IPS-NIHi11 (cell line): ENCODE results near the gene TMEM69.
"Not testable (repeated sequence)": the region's sequence is repeated elsewhere in the genome, so short reads cannot be mapped to it uniquely, and the experiment has no call there.

Experiments
- DNase-seq: peaks from one replicate; pipeline ENCODE4 v3.0.0; 2012; ENCODE audit warnings: mixed read lengths, low spot score

TMEM69 gene

GRCh38 chr1:45677751-45678245, 10.2 kb upstream of the TMEM69 start:
- DNase-seq: no peak

- DNase-seq: no peak
Measured at GRCh38 chr1:45678489-45678888, 9.5 kb upstream of the TMEM69 start.

- no peak for DNase-seq
Measured at GRCh38 chr1:45679123-45679522, 8.9 kb upstream of the TMEM69 start.

DNA sequence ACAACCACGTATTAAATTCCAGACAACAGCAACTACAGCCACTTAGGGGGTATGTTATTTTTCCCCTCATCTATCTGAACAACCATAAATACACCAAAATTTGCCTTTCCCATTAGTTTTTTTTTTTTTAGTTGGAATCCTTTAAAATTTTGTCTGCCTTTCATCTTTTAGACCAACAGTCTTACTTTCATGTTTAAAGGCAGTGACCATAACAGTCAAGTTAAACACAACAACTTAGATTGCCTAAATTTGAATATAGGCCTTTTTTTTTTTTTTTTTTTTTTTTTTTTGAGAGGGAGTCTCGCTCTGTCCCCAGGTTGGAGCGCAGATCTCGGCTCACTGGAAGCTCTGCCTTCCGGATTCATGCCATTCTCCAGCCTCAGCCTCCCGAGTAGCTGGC, 5.0 kb upstream of the TMEM69 start:
- no peak for DNase-seq

DNA sequence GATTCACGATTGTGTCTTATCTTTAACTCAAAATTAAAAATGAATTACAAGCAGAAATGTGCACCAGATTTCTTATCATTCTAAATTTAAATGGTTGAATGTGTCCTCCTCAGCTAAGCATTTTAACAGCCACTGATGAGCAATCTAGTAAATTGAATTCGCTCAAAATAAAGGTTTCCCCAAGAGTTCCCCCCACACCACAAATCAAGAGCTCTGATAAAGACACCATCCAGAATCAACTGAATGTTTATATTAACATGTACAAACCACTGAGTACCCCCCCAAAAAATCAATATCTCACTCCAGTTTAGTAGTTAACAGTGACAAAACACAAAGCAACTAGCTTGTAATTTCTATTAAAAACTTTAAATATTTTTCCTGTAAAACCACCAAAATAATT, 3.6 kb upstream of the TMEM69 start:
- no peak for DNase-seq

DNA sequence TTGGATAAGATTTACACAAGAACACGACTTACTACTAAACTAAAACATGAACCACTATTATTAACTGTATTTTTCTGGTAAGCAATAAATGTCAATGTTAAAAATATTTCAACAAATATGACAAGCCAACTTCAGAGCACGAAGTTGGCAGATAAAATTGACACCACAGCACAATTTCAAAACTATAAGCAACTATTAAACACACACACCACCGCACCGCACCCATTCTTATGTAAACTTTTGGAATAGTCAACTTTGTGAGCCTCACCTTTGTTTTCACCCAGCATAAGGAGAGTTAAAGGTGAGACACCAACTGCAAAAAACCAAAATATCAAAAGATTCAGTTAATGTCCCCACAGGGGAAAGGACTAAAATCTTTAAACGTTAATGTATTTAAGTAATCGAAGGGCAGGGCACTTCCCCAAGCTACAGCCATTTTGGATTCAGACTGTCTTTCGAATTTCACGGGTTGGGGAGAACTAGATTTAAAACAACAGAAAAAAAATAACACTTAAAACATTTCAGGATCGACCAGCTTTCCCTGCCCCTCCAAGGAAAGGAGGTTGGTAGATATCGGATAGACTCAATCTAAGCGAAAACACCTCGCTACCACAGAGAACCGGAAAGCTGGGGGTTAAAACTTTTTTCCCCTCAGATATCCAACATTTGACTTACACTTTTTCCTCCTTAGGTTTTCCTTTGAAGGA, 2.5 kb upstream of the TMEM69 start:
- no peak for DNase-seq

DNA sequence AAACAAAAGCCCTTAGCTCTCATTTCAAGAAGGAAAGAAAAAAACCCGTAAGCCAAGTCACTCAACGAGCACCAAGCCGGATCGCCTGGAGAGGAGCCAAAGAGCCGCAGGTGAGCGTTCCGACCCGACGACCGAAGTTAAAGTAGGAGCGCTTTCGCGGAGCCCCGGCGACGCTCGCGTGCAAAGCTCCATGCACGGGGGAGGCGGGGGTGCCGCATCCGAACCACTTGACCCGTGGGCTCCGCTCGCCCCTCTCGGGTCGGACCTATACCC, 2.0 kb upstream of the TMEM69 start:
- peak; percentile 33 for DNase-seq

- peak; percentile 99 for DNase-seq
Measured at GRCh38 chr1:45686288-45687013, 1.5 kb upstream of the TMEM69 start, which contains the start of gene GPBP1L1. Gene GPBP1L1 (minus strand): TSS chr1:45686533. CDS start chr1:45659087, 27,446 bp downstream.

DNA sequence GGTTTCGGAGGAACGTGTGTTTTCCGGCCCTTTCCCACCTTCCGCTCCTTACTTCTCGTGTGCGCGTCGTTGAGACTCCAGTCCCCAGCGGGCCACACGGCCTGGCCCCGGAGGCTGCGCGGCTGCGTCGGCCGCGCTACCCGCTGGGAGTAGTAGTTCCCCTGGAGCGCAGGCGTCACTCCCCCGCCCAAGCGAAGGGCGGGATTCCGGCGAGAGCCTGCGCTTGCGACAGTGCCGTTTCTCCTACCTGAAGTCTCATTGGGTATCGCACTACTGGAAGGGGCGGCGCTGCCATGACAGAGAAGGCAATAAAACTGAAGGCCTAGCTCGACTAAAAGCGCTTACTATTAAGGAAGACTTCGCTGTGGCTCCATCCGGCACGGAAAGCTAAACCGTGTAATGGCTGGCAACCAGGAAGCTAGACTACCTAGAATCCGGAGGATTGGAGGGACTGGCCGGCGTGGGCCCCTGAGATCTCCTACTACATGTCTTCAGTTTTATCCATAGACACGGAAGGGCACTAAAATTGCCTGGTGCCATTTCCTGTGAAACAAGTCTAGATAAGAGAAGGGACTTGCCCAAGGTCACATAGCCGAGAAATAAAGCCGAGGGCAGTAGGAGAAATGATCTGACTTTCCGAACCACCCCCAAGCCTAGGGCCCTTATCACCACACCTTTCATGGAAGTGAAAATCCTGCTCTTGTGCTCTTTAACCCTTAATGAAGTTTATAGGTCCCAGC, 797 bp upstream of the TMEM69 start:
- DNase-seq: peak; percentile 93

- DNase-seq: not testable (repeated sequence)
Measured at GRCh38 chr1:45693811-45694210, 5.8 kb downstream of the TMEM69 start.

- DNase-seq: no peak
Measured at GRCh38 chr1:45694823-45695222, 6.8 kb downstream of the TMEM69 start.

- no peak for DNase-seq
Measured at GRCh38 chr1:45704637-45705036, 16.7 kb downstream of the TMEM69 start.

GRCh38 chr1:45713711-45714110, 25.7 kb downstream of the TMEM69 start:
- DNase-seq: no peak

DNA sequence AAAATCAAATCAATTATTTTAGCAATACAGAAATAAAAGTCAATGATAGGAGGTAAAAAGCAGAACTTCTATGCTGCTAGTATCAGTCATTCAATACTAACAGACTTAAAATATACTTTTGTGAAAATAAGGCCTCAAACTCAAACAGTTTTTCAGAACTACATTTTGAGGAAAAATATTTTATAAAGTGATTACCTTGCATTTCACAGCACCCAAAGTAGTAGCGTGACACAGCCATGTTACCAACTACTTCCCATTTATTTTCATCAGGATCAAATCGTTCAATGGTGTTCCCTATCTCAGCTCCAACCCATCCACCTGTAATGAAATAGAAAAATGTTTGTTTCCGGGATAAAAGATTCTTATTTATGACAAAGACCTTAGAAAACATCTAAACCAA, 28.7 kb downstream of the TMEM69 start:
- DNase-seq: no peak

DNA sequence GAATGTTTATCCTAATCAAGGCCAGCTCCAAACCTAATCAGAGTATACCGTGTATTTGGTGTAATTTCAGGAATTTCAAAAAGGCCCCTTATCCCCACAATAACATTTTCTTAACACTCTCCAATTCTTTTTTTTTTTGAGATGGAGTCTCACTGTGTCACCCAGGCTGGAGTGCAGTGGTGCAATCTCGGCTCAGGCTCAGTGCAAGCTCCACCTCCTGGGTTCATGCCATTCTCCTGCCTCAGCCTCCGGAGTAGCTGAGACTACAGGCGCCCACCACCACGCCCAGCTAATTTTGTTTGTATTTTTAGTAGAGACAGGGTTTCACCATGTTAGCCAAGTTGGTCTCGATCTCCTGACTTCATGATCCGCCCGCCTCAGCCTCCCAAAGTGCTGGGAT, 29.4 kb downstream of the TMEM69 start:
- not testable (repeated sequence) for DNase-seq

GRCh38 chr1:45718289-45718688, 30.3 kb downstream of the TMEM69 start:
- DNase-seq: no peak

GRCh38 chr1:45721207-45721606, 33.2 kb downstream of the TMEM69 start:
- no peak for DNase-seq

- DNase-seq: no peak
Measured at GRCh38 chr1:45722809-45723208, 34.8 kb downstream of the TMEM69 start.

DNA sequence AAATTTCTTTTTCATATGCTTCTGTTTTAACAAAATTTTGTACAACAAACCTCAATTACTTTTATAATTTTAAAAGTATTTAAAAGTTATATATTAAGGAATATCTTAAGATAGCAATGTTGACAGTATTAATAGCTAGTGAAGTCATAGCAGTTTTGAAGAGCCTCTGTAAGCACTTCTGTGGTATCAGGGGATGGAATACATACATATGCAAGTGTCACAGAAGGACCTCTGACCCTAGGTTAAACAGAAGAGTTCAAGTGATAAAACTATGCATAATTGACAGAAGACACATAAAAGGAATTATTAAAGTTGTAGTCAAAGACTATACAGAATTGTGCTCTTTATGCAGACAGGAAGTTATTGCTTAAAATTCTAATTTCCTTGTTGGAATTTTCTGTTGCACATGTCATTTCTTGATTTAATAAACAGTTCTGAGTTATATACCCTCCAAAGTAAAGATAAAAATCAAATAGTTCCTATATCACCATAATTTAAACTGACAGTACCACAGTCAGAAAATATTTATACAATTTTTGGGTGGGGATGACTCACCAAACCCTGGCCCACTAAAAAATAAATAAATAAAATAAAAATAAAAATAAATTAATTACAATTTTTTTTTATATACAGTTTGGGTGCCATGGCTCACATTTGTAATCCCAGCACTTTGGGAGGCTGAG, 35.4 kb downstream of the TMEM69 start:
- no peak for DNase-seq

- not testable (repeated sequence) for DNase-seq
Measured at GRCh38 chr1:45726007-45726406, 38.0 kb downstream of the TMEM69 start.

- DNase-seq: peak; percentile 29
Measured at GRCh38 chr1:45730075-45730779, 42.2 kb downstream of the TMEM69 start.
